ENCODE data around the gene TNFRSF1B.
A peak's percentile ranks its signal among the peaks of the same experiment; 100 is the strongest.
"Not testable (repeated sequence)": the region's sequence is repeated elsewhere in the genome, so short reads cannot be mapped to it uniquely, and the experiment has no call there.

The TNFRSF1B gene

DNA sequence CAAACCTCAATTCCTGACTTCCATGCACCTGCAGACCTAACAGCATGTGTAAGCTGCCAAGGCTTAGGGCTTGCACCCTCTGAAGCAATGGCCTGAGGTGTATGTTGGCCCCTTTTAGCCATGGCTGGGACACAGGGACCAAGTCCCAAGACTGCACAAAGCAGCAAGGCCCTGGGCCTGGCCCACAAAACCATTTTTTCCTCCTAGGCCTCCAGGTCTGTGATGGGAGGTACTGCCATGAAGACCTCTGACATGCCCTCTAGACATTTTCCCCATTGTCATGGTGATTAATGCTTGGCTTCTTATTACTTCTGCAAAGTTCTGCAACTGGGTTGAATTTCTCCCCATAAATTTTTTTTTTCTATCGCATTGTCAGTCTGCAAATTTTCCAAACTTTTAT lies 55.9 kb downstream of the TNFRSF1B start:
- DNase-seq (ENCODE audit: low read depth in 2 of 2) = not testable (repeated sequence)

DNA sequence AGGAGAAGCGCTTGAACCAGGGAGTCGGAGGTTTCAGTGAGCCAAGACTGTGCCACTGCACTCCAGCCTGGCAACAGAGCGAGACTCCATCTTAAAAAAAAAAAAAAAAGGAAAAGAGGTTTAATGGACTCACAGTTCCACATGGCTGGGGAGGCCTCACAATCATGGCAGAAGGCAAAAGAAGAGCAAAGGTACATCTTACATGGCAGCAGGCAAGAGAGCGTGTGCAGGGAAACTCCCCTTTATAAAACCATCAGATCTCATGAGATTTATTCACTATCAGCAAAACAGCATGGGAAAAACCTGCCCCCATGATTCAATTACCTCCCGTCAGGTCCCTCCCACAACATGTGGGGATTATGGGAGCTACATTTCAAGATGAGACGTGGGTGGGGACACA lies 57.3 kb downstream of the TNFRSF1B start:
- not testable (repeated sequence) for DNase-seq (ENCODE audit: low read depth in 2 of 2)

DNA sequence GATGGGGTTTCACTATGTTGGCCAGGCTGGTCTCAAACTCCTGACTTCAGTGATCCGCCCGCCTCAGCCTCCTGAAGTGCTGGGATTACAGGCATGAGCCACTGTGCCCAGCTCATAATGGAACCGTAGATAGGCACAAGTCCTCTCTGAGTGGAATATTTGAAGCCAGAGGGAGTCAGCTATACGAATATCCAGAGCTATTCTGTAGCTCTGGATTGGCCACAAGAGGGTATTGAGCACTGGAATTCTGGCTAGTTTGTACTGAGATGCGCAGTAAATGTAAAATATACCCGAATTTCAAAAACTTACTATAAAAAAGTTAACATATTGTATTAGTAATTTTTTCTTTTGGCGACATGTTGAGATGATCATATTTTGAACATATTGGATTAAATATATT lies 62.2 kb downstream of the TNFRSF1B start:
- no peak for DNase-seq (ENCODE audit: low read depth in 2 of 2)

DNA sequence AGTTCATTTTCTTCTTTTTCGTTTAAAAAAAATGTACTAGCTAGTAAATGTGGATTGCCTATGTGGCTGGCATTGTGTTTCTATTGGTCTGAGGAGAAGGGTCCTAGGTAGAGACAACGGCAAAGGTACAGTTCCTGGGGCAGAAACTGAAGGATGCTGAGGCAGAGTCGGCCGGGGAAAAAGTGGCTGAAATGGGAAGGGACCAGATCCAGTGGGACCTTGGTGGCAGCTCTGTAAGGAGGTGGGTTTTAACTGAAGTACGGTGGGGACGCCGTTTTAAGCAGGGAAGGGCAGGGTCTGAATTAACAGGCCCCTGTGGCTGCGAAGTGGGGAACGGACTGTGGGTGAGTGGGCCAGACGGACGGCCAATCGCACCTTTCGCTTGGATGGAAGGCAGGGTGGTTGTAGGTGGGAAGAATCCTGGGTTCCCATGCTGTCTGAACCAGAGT lies 62.6 kb downstream of the TNFRSF1B start:
- DNase-seq (ENCODE audit: low read depth in 2 of 2) = no peak

DNA sequence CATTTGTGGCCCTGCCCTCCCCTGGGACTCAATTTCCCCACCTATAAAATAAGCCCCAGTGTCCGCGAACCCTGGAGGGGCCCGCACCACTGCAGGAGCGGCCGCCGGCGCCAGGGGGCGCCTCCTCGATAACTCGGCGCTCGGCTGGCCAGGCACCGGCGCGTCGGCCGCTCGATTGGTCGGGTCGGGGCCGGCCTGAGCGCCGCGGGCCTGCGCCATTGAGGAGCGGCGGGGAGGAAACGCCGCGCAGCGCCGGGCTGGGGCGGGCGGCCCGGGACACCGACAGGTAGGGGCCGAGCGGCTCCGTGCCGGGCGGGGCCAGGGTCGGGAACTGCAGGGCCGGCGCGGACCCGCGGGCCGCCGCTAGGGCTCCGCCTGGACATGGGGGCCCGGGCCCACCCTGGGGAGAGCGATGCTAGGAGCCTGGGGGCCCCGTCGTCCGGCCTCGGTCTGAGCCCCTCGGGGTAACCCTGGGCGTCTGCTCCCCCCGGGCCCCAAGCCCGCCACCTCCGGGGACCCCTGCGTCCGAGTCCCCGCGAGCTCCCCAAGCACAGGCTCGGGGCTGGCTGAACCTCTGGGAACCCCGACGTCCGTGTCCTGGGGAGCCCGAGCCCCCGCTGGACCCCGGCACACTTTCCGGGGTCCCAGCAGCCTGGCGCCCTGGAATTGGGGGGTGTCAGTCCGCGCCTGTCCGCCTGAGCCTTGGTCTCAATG lies 63.2 kb downstream of the TNFRSF1B start, which contains the start of gene VPS13D:
TSS of gene VPS13D (plus strand) at position 196 of the 714 bp plus-strand sequence. CDS start 4,237 bp downstream, outside the sequence.
- peak; percentile 73 to 76 for DNase-seq (ENCODE audit: low read depth in 2 of 2)

DNA sequence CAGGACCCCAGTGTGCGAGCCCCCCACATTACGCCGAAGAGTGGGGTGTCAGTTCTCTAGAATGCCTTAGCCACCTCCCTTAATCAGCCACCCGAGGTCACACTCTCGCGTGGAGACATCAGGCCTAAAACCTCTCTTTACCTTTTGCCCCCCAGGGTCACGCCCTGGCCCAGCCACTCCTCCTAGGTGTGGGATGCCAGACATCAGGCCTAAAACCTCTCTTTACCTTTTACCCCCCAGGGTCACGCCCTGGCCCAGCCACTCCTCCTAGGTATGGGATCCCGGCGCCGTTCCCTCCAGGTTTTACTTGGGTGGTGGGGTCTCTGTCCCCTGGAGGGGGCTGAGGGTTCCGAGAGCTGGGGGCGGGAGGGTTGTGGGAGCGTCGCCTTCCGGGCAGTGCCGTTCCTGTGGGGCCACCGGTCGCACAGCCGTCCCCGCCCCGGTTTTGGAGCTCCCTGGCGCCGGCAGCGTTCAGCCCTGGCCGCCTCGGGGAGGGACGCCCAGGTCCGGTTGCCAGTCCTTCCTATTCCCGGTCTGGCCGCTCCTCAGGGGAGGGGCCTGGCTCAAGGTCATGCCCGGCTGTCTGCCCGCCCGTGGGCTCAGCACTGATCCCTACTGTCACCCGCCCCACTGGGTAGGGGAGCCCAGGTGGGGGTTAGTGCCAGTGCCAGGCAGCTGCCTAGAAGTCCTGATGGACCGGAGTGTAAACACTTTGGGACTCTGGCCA lies 63.9 kb downstream of the TNFRSF1B start:
- no peak for DNase-seq (ENCODE audit: low read depth in 2 of 2)

DNA sequence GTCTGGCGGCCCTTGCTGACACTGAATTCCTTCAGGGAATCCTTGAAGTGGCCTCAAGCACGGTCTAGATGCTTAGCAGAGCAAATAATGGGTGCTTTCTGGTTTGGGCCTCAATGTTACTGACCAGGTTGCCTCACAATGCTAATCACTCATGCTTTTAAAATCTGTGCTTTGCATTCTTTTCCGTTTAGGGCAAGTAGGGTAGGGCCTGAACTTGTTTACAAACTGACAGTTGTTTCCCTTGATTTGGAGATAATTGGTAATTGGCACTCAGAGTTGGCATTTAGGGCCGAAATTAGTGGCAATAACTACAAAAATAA lies 64.4 kb downstream of the TNFRSF1B start:
- DNase-seq (ENCODE audit: low read depth in 2 of 2) = no peak

DNA sequence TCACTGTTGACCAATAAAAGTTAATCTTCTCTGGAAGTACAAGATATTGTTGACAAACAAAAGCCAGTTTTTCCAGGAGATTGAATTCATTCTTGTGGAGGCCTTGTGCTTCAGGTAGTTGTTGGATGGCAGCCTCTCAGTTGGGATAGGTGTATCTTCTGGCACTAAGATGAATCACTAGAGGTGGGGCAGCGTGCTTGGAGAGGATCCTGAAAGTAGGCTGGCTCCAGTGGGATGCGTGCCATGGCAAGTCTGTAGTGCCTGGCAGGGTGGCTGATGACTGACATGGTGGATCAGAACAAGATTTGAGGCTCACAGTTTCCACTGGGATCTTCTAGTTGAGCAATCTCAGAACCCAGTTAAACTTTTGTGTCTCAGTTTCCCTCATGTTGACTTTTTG lies 65.4 kb downstream of the TNFRSF1B start:
- DNase-seq (ENCODE audit: low read depth in 2 of 2) = no peak

DNA sequence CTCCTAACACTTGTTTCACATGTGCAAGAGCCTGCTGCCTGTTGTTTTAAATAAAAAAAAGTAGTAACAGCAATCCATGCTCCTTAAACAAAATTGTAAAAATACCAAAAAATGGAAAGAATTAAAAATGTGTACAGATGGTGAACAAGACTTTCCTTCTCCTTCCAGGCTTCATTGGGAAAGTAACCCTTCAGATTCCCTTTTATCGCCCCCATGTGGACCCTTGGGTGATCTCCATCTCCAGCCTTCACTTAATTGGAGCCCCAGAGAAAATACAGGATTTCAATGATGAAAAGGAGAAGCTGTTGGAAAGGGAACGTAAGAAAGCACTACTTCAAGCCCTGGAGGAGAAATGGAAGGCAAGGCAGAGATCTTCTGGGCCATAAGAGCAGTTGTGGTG lies 77.3 kb downstream of the TNFRSF1B start:
- DNase-seq (ENCODE audit: low read depth in 2 of 2) = no peak

DNA sequence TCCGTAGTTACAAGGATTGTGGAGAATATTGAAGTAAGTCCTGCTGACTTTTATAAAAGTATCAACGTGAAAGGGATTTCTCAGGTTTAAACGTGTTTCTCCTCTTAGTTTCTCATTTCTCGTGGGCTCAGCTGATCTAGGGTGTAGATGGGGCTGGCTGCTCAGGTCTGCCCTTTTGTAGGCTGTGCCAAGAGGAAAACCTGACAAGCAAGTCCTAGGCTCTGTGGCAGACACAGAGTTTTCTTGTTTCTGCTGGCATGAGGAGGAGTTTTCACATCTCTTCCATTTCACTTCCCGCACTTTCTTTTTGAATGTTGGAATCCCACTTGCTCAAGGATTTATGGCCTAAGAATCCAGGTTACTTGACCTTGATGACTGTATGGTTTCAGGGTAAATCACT lies 77.8 kb downstream of the TNFRSF1B start:
- DNase-seq (ENCODE audit: low read depth in 2 of 2) = no peak

DNA sequence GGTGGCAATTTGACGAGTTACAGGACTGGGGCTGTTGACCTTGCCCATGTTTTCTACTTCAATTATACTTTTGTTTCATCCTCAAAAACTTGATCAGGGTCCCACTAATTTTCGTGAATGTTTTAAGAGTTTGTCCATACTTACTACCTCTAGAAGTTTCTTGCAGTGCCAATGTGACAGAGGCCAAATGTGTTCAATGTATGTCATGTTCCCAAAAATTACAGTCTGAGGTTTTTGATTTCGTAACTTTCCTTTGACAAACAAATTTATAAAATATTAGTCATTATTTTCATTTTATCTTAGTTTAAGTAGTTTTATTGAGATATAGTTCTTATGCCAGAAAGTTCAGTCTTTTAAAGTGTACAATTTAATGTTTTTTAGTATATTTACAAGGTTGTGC lies 78.3 kb downstream of the TNFRSF1B start:
- DNase-seq (ENCODE audit: low read depth in 2 of 2) = no peak

DNA sequence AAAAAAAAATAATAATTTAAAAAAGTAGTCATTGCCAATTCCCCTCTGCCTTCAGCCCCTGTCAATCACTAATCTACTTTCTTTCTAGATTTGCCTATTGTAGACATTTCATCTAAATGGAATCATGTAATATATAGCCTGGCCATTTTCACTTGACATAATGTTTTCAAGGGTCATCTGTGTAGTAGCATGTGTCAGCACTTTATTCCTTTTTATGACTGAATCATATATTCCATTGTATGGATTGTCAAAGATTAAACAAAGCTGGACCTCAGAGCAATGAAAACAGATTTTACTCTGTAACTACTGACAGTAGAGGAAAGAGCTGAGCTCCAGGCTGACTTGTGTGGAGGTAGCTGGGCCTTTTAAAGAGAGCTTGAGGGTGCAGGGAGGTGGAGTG lies 78.9 kb downstream of the TNFRSF1B start:
- DNase-seq (ENCODE audit: low read depth in 2 of 2) = no peak

DNA sequence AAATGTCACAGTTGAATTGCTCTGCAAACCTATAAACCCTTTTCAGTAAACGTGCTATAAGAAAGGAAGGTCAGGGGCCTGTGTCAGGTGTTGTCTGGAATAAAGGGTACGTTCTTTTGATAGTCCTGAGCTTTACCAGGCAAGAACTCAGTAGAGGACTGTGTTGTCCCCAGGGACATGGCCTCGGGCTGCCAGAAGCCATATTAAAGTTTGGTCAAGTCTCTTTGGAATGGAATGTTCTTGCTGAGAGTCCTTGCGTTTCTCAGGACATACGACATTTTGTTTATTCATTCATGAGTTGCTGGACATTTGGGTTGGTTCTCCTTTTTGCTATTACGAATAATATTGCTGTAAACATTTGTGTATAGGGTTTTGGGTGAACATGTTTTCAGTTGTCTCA lies 79.8 kb downstream of the TNFRSF1B start:
- no peak for DNase-seq (ENCODE audit: low read depth in 2 of 2)

DNA sequence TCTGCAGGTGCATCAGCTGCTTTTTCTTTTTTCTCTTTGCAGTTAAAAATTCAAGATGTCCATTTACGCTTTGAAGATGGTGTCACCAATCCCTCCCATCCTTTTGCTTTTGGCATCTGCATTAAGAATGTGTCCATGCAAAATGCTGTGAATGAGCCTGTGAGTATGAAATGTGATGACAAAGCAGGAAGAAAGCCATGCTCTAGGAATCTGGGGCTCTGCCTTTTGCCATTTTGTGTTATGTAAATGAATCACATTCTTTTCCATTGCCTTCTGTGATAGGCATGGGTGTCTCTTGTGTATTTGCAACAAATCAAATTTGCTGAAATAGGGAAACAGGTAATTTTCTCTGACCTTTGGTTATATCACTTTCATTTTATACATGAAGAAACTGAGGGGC lies 82.4 kb downstream of the TNFRSF1B start:
- DNase-seq (ENCODE audit: low read depth in 2 of 2) = no peak

DNA sequence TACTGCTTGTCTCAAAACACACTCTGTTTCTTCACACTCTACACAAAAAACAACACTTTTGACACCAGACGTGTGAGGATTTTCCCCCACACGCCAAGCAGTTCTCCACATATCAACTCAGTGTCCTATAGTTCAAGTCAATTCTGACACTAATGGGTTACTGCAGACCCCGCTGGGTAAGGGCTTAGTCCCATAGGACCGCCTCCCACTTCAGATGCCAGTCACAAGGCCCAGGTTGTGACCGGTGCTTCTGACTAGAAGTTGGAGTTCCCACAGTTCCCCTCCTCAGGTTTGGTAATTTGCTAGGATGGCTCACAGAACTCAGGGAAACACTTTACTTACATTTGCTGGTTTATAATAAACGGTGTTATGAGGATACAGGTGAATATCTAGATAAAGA lies 83.0 kb downstream of the TNFRSF1B start:
- no peak for DNase-seq (ENCODE audit: low read depth in 2 of 2)

DNA sequence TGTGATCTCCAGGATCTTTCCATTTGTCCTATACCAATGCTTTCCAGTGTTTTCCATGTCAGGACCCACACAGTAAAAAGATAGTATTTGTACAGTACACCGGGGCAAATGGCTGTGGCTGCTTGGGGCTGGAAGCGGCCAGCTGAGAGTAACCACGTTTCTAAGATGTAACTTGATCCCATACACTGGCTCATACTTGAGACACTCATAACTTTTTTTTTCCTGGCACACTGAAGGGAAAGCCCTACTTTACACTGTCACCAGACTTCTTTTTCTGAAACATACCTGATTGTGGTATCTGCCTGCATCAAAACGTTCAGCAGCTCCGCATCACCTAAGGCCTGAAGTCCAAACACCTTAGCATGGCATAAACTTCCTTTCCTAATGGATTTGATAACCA lies 84.7 kb downstream of the TNFRSF1B start:
- DNase-seq (ENCODE audit: low read depth in 2 of 2) = no peak

DNA sequence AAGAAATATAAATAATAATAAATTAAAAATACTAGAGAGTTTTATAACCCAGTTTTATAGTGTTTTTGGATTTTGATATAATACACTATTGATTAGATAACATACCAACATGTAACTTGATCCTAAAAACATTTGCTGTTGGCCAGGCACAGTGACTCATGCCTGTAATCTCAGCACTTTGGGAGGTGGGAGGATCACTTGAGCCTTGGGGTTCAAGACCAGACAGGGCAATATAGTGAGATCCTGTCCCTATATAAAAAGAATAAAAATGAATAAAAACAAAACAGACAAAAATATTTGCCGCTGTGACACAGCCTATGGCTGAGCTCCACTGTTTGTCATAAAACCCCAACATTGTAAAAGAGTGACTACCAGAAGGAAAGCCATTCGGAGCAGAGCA lies 89.1 kb downstream of the TNFRSF1B start:
- no peak for DNase-seq (ENCODE audit: low read depth in 2 of 2)

DNA sequence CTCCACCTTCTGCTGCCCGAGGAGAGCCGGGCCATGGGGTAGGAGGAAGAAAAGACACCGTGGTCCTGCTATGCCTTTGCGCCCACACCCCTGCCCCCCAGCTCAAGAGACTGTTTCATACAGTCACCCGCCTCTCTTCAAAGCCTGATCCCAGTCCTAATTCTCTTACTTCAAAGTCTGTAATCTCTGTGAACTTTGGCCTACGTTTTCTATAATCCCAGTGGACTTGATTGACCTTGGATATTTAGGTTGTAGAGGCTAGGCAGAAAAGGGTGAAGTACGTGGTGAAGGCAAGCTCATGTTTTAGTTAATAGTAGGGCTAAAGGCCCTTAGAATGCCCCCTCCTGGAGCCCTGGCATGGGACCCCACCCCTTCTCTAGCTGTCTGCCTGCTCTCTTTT lies 91.5 kb downstream of the TNFRSF1B start:
- no peak for DNase-seq (ENCODE audit: low read depth in 2 of 2)
